Esophagus squamous epithelium (tissue), 4 donors: Measurements from ENCODE around the gene CCDC171.

Experiments used
- POLR2A ChIP-seq, 4 donors: fragments of 450-650 bp; IDR thresholded peaks; one replicate each; pipeline ENCODE4 v1.6.1; 2017; ENCODE audit warnings: antibody characterized with exemption in 4 of 4, mild to moderate bottlenecking in 4 of 4, moderate library complexity in 3 of 4
- TF ChIP-seq, protein P1 (sequence below), 6 experiments: fragments of 450-650 bp in 4 of 6; fragments of 200-600 bp in 2 of 6; sonication (generic) in 2 of 6; IDR thresholded peaks; one replicate each; pipeline ENCODE4 v1.5.1; 2016 to 2019; ENCODE audit warnings: antibody characterized with exemption in 6 of 6, mild to moderate bottlenecking in 4 of 6, moderate library complexity in 4 of 6

GRCh38 chr9:15543047-15543813 lies 9.6 kb upstream of the CCDC171 start:
- TF ChIP-seq, protein P1, sequence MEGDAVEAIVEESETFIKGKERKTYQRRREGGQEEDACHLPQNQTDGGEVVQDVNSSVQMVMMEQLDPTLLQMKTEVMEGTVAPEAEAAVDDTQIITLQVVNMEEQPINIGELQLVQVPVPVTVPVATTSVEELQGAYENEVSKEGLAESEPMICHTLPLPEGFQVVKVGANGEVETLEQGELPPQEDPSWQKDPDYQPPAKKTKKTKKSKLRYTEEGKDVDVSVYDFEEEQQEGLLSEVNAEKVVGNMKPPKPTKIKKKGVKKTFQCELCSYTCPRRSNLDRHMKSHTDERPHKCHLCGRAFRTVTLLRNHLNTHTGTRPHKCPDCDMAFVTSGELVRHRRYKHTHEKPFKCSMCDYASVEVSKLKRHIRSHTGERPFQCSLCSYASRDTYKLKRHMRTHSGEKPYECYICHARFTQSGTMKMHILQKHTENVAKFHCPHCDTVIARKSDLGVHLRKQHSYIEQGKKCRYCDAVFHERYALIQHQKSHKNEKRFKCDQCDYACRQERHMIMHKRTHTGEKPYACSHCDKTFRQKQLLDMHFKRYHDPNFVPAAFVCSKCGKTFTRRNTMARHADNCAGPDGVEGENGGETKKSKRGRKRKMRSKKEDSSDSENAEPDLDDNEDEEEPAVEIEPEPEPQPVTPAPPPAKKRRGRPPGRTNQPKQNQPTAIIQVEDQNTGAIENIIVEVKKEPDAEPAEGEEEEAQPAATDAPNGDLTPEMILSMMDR (IDR thresholded peaks at IDR 0.05), result no peak
- TF ChIP-seq POLR2A (IDR thresholded peaks at IDR 0.05), result no peak
